Measurements from ENCODE around the gene ERC2. TPM values are rescaled to one million over a fixed set of nuclear protein-coding genes. Genes with fewer than 3 reads are reported as not detected.

The ERC2 gene
- total RNA-seq, 1 donor: 0.36 TPM

DNA sequence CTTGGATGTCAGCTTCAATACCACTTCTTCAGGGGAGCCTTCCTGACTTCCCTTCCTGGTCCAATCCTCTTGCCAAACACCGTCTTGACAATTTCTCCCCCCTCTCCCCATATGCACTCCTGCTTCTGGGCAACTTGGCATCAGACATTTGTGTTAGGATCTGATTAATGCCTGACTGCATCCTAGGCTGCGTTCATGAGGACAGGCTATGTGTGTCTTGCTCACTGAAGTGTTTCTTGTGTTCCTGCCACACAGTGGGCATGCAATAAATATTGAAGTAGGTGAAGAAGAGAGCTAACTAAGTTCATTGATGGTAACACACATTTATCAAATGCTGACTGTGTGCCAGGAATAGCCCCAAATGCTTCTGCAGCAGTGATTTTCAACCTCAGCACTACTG lies 944.8 kb downstream of the ERC2 start:
- no peaks in the 10 kb centered on the region for H3K36me3 ChIP-seq (ENCODE audit: insufficient read depth, low read length)
- no peak overlapping the region for H3K4me3 ChIP-seq (ENCODE audit: insufficient read depth, low read length)
- H3K4me2 ChIP-seq (ENCODE audit: insufficient read depth, low read length): no peak overlapping the region
- H3K9me3 ChIP-seq (ENCODE audit: low read depth, low read length): no peaks in the 10 kb centered on the region
- no peaks in the 10 kb centered on the region for H3K79me2 ChIP-seq (ENCODE audit: insufficient read depth, low read length)
- H3K27ac ChIP-seq (ENCODE audit: low read depth, low read length): no peak overlapping the region
- H2AFZ ChIP-seq (ENCODE audit: low read length): no peak overlapping the region
- H3K4me1 ChIP-seq (ENCODE audit: insufficient read depth, low read length): peaks cover 35% of the 10 kb centered on the region
- H3K27me3 ChIP-seq (ENCODE audit: insufficient read depth, low read length): peaks cover 4% of the 10 kb centered on the region
- H4K20me1 ChIP-seq (ENCODE audit: insufficient read depth, low read length): no peaks in the 10 kb centered on the region
- DNase-seq (ENCODE audit: insufficient read length, low spot score, missing footprints): no peak
- TF ChIP-seq, protein P1, sequence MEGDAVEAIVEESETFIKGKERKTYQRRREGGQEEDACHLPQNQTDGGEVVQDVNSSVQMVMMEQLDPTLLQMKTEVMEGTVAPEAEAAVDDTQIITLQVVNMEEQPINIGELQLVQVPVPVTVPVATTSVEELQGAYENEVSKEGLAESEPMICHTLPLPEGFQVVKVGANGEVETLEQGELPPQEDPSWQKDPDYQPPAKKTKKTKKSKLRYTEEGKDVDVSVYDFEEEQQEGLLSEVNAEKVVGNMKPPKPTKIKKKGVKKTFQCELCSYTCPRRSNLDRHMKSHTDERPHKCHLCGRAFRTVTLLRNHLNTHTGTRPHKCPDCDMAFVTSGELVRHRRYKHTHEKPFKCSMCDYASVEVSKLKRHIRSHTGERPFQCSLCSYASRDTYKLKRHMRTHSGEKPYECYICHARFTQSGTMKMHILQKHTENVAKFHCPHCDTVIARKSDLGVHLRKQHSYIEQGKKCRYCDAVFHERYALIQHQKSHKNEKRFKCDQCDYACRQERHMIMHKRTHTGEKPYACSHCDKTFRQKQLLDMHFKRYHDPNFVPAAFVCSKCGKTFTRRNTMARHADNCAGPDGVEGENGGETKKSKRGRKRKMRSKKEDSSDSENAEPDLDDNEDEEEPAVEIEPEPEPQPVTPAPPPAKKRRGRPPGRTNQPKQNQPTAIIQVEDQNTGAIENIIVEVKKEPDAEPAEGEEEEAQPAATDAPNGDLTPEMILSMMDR (IDR thresholded peaks at IDR 0.05; ENCODE audit: extremely low read depth, low read depth, low read length): no peak

GRCh38 chr3:55521738-55522421 lies 946.4 kb downstream of the ERC2 start:
- Histone ChIP-seq H3K9me3 (ENCODE audit: low read depth, low read length) (no peaks in the 10 kb centered on the region), H3K36me3 (ENCODE audit: insufficient read depth, low read length) (no peaks in the 10 kb centered on the region), H3K79me2 (ENCODE audit: insufficient read depth, low read length) (no peaks in the 10 kb centered on the region), H4K20me1 (ENCODE audit: insufficient read depth, low read length) (no peaks in the 10 kb centered on the region), H3K27ac (ENCODE audit: low read depth, low read length) (no peak overlapping the region), H3K27me3 (ENCODE audit: insufficient read depth, low read length) (no peaks in the 10 kb centered on the region), H3K4me2 (ENCODE audit: insufficient read depth, low read length) (no peak overlapping the region), H3K4me3 (ENCODE audit: insufficient read depth, low read length) (no peak overlapping the region), H3K4me1 (ENCODE audit: insufficient read depth, low read length) (peaks cover 36% of the 10 kb centered on the region), H2AFZ (ENCODE audit: low read length) (no peak overlapping the region)
- no peak for DNase-seq (ENCODE audit: insufficient read length, low spot score, missing footprints)
- TF ChIP-seq, protein P1 (IDR thresholded peaks at IDR 0.05; ENCODE audit: extremely low read depth, low read depth, low read length): no peak

DNA sequence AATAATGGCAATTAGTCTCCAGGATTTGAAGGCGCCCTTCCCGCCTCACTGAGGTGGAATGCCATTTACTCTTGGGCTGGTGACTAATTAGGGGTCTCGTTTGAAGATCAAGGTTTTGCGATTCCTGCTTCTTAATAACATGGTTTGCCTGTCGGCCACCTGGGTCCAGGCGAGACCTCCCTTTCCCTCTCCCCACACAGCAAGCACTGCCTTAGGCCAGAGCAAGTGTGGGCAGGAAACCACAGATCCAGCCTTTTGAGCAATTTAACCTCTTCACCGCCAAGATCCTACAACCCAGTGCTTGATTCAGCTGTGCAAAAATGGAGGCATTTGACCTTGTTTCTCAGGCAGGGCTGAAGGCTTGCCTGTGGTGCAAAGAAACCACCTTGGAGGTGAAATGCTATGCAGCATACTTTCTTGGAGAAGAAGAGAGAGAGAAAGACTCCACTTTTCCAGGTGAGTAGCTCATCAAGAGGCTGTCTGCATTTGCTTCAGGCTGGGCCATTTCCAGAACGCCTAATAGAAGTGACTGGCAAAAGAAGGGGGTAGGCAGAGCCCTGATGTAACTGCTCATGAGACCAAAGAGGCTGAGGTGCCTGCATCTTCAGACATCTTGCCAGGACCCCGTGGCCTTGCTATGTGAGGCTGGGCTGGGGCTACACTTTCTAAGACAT lies 947.1 kb downstream of the ERC2 start:
- Histone ChIP-seq H3K36me3 (ENCODE audit: insufficient read depth, low read length) (no peaks in the 10 kb centered on the region), H3K27me3 (ENCODE audit: insufficient read depth, low read length) (no peaks in the 10 kb centered on the region), H3K79me2 (ENCODE audit: insufficient read depth, low read length) (no peaks in the 10 kb centered on the region), H3K27ac (ENCODE audit: low read depth, low read length) (no peak overlapping the region), H3K4me2 (ENCODE audit: insufficient read depth, low read length) (no peak overlapping the region), H2AFZ (ENCODE audit: low read length) (no peak overlapping the region), H3K9me3 (ENCODE audit: low read depth, low read length) (no peaks in the 10 kb centered on the region), H4K20me1 (ENCODE audit: insufficient read depth, low read length) (no peaks in the 10 kb centered on the region), H3K4me1 (ENCODE audit: insufficient read depth, low read length) (peaks cover 36% of the 10 kb centered on the region), H3K4me3 (ENCODE audit: insufficient read depth, low read length) (no peak overlapping the region)
- TF ChIP-seq, protein P1 (IDR thresholded peaks at IDR 0.05; ENCODE audit: extremely low read depth, low read depth, low read length): no peak
- DNase-seq (ENCODE audit: insufficient read length, low spot score, missing footprints): no peak

GRCh38 chr3:55519019-55519418 lies 949.2 kb downstream of the ERC2 start:
- Histone ChIP-seq H3K36me3 (ENCODE audit: insufficient read depth, low read length) (no peaks in the 10 kb centered on the region), H3K27me3 (ENCODE audit: insufficient read depth, low read length) (no peaks in the 10 kb centered on the region), H4K20me1 (ENCODE audit: insufficient read depth, low read length) (no peaks in the 10 kb centered on the region), H3K4me2 (ENCODE audit: insufficient read depth, low read length) (no peak overlapping the region), H2AFZ (ENCODE audit: low read length) (no peak overlapping the region), H3K27ac (ENCODE audit: low read depth, low read length) (no peak overlapping the region), H3K4me3 (ENCODE audit: insufficient read depth, low read length) (no peak overlapping the region), H3K9me3 (ENCODE audit: low read depth, low read length) (no peaks in the 10 kb centered on the region), H3K79me2 (ENCODE audit: insufficient read depth, low read length) (no peaks in the 10 kb centered on the region), H3K4me1 (ENCODE audit: insufficient read depth, low read length) (peaks cover 21% of the 10 kb centered on the region)
- no peak for DNase-seq (ENCODE audit: insufficient read length, low spot score, missing footprints)
- TF ChIP-seq, protein P1 (IDR thresholded peaks at IDR 0.05; ENCODE audit: extremely low read depth, low read depth, low read length): no peak

Data from osteoblast (primary cell).